ENCODE measurements around the gene FSTL1. TPM values are rescaled to one million over a fixed set of nuclear protein-coding genes. Genes with fewer than 3 reads are reported as not detected.

The FSTL1 gene
- total RNA-seq, 4 donors from 2014 or later: 311 to 1,355 (median 418) TPM

- Histone ChIP-seq H3K9me3 (no peaks in the 10 kb centered on the region), H3K27me3 (no peaks in the 10 kb centered on the region), H3K36me3 (no peaks in the 10 kb centered on the region), H3K4me3 (no peak overlapping the region), H3K27ac (no peak overlapping the region), H3K4me1 (peaks cover 0 to 13% of the 10 kb centered on the region in 2 donors)
- intact Hi-C loops (cut with DNase I; ENCODE audit: low total_unique reads): no loop called here
- DNase-seq: no peak
- TF ChIP-seq CTCF (IDR thresholded peaks at IDR 0.05) (no peak), POLR2A (IDR thresholded peaks at IDR 0.05) (no peak)
Observed at GRCh38 chr3:120436523-120437050, 14.2 kb downstream of the FSTL1 start.

- H3K4me1 ChIP-seq: peaks cover 0 to 13% of the 10 kb centered on the region in 2 donors
- no peaks in the 10 kb centered on the region for H3K9me3 ChIP-seq
- no peak for TF ChIP-seq POLR2A (IDR thresholded peaks at IDR 0.05)
- TF ChIP-seq CTCF (IDR thresholded peaks at IDR 0.05): no peak
- H3K4me3 ChIP-seq: no peak overlapping the region
- DNase-seq: no peak
- H3K27me3 ChIP-seq: no peaks in the 10 kb centered on the region
- H3K27ac ChIP-seq: peak overlapping the region in 1 of 2 donors; percentile 19
- no peaks in the 10 kb centered on the region for H3K36me3 ChIP-seq
- intact Hi-C loops (cut with DNase I; ENCODE audit: low total_unique reads): no loop called here
Observed at GRCh38 chr3:120435621-120436020, 15.2 kb downstream of the FSTL1 start.

GRCh38 chr3:120433662-120434331 lies 17.0 kb downstream of the FSTL1 start:
- Histone ChIP-seq H3K36me3 (no peaks in the 10 kb centered on the region), H3K9me3 (no peaks in the 10 kb centered on the region), H3K27me3 (no peaks in the 10 kb centered on the region), H3K27ac (no peak overlapping the region), H3K4me3 (no peak overlapping the region), H3K4me1 (peaks cover 0 to 9% of the 10 kb centered on the region in 2 donors)
- DNase-seq: no peak
- intact Hi-C loops (cut with DNase I; ENCODE audit: low total_unique reads): no loop called here
- TF ChIP-seq CTCF (IDR thresholded peaks at IDR 0.05) (no peak), POLR2A (IDR thresholded peaks at IDR 0.05) (no peak)

GRCh38 chr3:120432150-120432860 lies 18.5 kb downstream of the FSTL1 start:
- DNase-seq: no peak
- intact Hi-C loops (cut with DNase I; ENCODE audit: low total_unique reads): no loop called here
- H3K4me1 ChIP-seq: peaks cover 0 to 5% of the 10 kb centered on the region in 2 donors
- H3K36me3 ChIP-seq: no peaks in the 10 kb centered on the region
- peak overlapping the region in 1 of 2 donors; percentile 30 for H3K27ac ChIP-seq
- no peaks in the 10 kb centered on the region for H3K9me3 ChIP-seq
- H3K4me3 ChIP-seq: no peak overlapping the region
- H3K27me3 ChIP-seq: no peaks in the 10 kb centered on the region
- no peak for TF ChIP-seq CTCF (IDR thresholded peaks at IDR 0.05)
- TF ChIP-seq POLR2A (IDR thresholded peaks at IDR 0.05): no peak

GRCh38 chr3:120429921-120430361 lies 20.9 kb downstream of the FSTL1 start:
- intact Hi-C loops (cut with DNase I; ENCODE audit: low total_unique reads): no loop called here
- Histone ChIP-seq H3K4me1 (peaks cover 5% of the 10 kb centered on the region in 2 donors), H3K27ac (no peak overlapping the region)

More at GRCh38 chr3:120429921-120430361, 20.9 kb downstream of the FSTL1 start:
- Histone ChIP-seq H3K4me3 (no peak overlapping the region), H3K27me3 (no peaks in the 10 kb centered on the region), H3K9me3 (no peaks in the 10 kb centered on the region), H3K36me3 (no peaks in the 10 kb centered on the region)
- TF ChIP-seq CTCF (IDR thresholded peaks at IDR 0.05): no peak
- TF ChIP-seq POLR2A (IDR thresholded peaks at IDR 0.05): no peak
- DNase-seq: no peak

Data from uterus (tissue), 4 donors.